ENCODE measurements around the gene FNBP1L. TPM values are rescaled to one million over a fixed set of nuclear protein-coding genes. Genes with fewer than 3 reads are reported as not detected.
A peak's percentile ranks its signal among the peaks of the same experiment; 100 is the strongest.

Gene FNBP1L
- total and polyA plus RNA-seq, 2 experiments from 2014 or later = 56.3 to 132 TPM

- no peak overlapping the region for H3K4me3 ChIP-seq
- H2AFZ ChIP-seq = no peak overlapping the region
- H3K79me2 ChIP-seq (replicated peaks; ENCODE audit: insufficient read depth) = no peaks in the 10 kb centered on the region
- H3K27ac Mint-ChIP-seq = no peak overlapping the region
- DNase-seq (ENCODE audit: low spot score) = peak; percentile 41
- H4K20me1 ChIP-seq (replicated peaks; ENCODE audit: insufficient read depth) = no peaks in the 10 kb centered on the region
- TF ChIP-seq NANOG (IDR thresholded peaks at IDR 0.05; ENCODE audit: borderline replicate concordance) = no peak
- no peak for TF ChIP-seq ZNF462 (CRISPR knock-in tag; IDR thresholded peaks at IDR 0.05)
- TF ChIP-seq EZH2 (IDR thresholded peaks at IDR 0.05; ENCODE audit: low read depth, unreplicated experiment) = no peak
- TF ChIP-seq POLR2AphosphoS5 (IDR thresholded peaks at IDR 0.05; ENCODE audit: low read depth) = no peak
- TF ChIP-seq, protein P1, sequence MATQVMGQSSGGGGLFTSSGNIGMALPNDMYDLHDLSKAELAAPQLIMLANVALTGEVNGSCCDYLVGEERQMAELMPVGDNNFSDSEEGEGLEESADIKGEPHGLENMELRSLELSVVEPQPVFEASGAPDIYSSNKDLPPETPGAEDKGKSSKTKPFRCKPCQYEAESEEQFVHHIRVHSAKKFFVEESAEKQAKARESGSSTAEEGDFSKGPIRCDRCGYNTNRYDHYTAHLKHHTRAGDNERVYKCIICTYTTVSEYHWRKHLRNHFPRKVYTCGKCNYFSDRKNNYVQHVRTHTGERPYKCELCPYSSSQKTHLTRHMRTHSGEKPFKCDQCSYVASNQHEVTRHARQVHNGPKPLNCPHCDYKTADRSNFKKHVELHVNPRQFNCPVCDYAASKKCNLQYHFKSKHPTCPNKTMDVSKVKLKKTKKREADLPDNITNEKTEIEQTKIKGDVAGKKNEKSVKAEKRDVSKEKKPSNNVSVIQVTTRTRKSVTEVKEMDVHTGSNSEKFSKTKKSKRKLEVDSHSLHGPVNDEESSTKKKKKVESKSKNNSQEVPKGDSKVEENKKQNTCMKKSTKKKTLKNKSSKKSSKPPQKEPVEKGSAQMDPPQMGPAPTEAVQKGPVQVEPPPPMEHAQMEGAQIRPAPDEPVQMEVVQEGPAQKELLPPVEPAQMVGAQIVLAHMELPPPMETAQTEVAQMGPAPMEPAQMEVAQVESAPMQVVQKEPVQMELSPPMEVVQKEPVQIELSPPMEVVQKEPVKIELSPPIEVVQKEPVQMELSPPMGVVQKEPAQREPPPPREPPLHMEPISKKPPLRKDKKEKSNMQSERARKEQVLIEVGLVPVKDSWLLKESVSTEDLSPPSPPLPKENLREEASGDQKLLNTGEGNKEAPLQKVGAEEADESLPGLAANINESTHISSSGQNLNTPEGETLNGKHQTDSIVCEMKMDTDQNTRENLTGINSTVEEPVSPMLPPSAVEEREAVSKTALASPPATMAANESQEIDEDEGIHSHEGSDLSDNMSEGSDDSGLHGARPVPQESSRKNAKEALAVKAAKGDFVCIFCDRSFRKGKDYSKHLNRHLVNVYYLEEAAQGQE (IDR thresholded peaks at IDR 0.05; ENCODE audit: unreplicated experiment) = no peak
- ATAC-seq = peak; percentile 55
- H3K4me1 Mint-ChIP-seq = no peaks in the 10 kb centered on the region
- no peak overlapping the region for H3K4me3 Mint-ChIP-seq
- no peaks in the 10 kb centered on the region for H3K27me3 ChIP-seq (ENCODE audit: insufficient read depth)
- no peak overlapping the region for H3K4me2 ChIP-seq
- no peaks in the 10 kb centered on the region for H3K36me3 Mint-ChIP-seq (ENCODE audit: low read depth)
- H3F3A ChIP-seq (replicated peaks; ENCODE audit: low read depth) = no peaks in the 10 kb centered on the region
- H3K4me1 ChIP-seq (ENCODE audit: insufficient read depth) = no peaks in the 10 kb centered on the region
- no peaks in the 10 kb centered on the region for H3K27me3 Mint-ChIP-seq (ENCODE audit: insufficient read depth, low read depth, poor library complexity)
- no peak overlapping the region for H3K27ac ChIP-seq (ENCODE audit: low read depth)
- peaks cover 7% of the 10 kb centered on the region; the same call in 1 of the 2 replicates for H3K9me2 ChIP-seq (ENCODE audit: insufficient read depth)
- no peaks in the 10 kb centered on the region for H3K36me3 ChIP-seq (ENCODE audit: insufficient read depth)
- H3K9me3 Mint-ChIP-seq = peaks cover 3% of the 10 kb centered on the region; the same call in 2 of the 3 replicates
Measured at GRCh38 chr1:93399781-93400180, 48.1 kb upstream of the FNBP1L start.
